A549 treated with AZD2906 at 1 μM for 4 hours (cell line): ENCODE results near the gene CACNA1A. TPM values are rescaled to one million over a fixed set of nuclear protein-coding genes. Genes with fewer than 3 reads are reported as not detected.

Experiments
- total RNA-seq: library from RNA; stranded (reverse); fragments of 200-300 nt; extraction: Qiagen RNA extraction; gene quantifications from 5 replicates; pipeline ENCODE4 v1.2.3, GENCODE V29; 2022

Gene CACNA1A
- total RNA-seq: 0.03 to 0.12 TPM (median 0.07 TPM) in 5 replicates

DNA sequence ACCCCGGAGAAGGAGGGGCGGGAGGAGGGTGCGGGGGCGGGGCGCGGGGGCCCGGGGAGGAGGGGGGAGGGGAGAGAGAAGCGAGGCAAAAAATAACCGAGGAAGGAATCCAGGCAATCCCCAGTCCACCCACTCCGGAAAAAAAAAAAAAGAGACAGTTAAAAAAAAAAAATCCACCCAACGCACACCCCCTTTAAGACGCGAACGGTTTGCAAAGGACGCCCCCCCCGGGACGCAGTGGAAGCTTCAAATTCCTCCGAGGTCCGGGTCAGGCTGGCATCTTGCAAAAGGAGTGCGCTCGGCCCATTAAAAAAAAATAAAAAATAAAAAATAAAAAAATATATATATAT, at the start of gene CACNA1A:
TSS of gene CACNA1A (minus strand) at position 9 of the 350 bp plus-strand sequence. CDS start 255 bp downstream, outside the sequence.

